HG02973 (cell line): ENCODE results near the gene CYP26B1.

Experiments
- ATAC-seq: cut with Tn5 transposase; IDR thresholded peaks from one replicate; pipeline ENCODE4 v1.9.1; 2021; ENCODE audit warnings: moderate library complexity; ENCODE audit not compliant: unreplicated experiment

Gene CYP26B1

GRCh38 chr2:72155737-72156136 is 8.1 kb upstream of the CYP26B1 start:
- ATAC-seq, result no peak

- ATAC-seq, result no peak
Observed at GRCh38 chr2:72155151-72155550, 7.5 kb upstream of the CYP26B1 start.

GRCh38 chr2:72154386-72154975 is 6.8 kb upstream of the CYP26B1 start:
- ATAC-seq, result no peak

GRCh38 chr2:72153924-72154323 is 6.3 kb upstream of the CYP26B1 start:
- ATAC-seq, result no peak

- ATAC-seq, result no peak
Observed at GRCh38 chr2:72153026-72153791, 5.5 kb upstream of the CYP26B1 start.

GRCh38 chr2:72150861-72151356 is 3.2 kb upstream of the CYP26B1 start:
- no peak for ATAC-seq

GRCh38 chr2:72150157-72150860 is 2.6 kb upstream of the CYP26B1 start:
- peak; percentile 72 for ATAC-seq

GRCh38 chr2:72149556-72150156 is 2.0 kb upstream of the CYP26B1 start:
- ATAC-seq, result no peak

GRCh38 chr2:72148837-72149555 is 1.3 kb upstream of the CYP26B1 start:
- ATAC-seq, result no peak

GRCh38 chr2:72148003-72148836 is 558 bp upstream of the CYP26B1 start:
- no peak for ATAC-seq

- ATAC-seq, result no peak
Observed at GRCh38 chr2:72146347-72147302, 1.0 kb downstream of the CYP26B1 start.

- no peak for ATAC-seq
Observed at GRCh38 chr2:72145658-72146329, 1.9 kb downstream of the CYP26B1 start.

- no peak for ATAC-seq
Observed at GRCh38 chr2:72145289-72145657, 2.4 kb downstream of the CYP26B1 start.

- no peak for ATAC-seq
Observed at GRCh38 chr2:72144632-72145288, 2.9 kb downstream of the CYP26B1 start.

- ATAC-seq, result no peak
Observed at GRCh38 chr2:72144274-72144631, 3.4 kb downstream of the CYP26B1 start.

- ATAC-seq, result no peak
Observed at GRCh38 chr2:72143441-72144273, 4.0 kb downstream of the CYP26B1 start.
